Measurements from ENCODE around the gene ADAMTSL1. TPM values are rescaled to one million over a fixed set of nuclear protein-coding genes. Genes with fewer than 3 reads are reported as not detected.

The ADAMTSL1 gene
- total RNA-seq, 1 experiment from 2014 or later = 1.2 TPM

- Histone ChIP-seq H2BK20ac (ENCODE audit: low read depth, low read length, poor library complexity, severe bottlenecking) (no peak overlapping the region), H3K79me2 (ENCODE audit: insufficient read depth, low read length) (no peaks in the 10 kb centered on the region), H2AK5ac (ENCODE audit: insufficient read length, low read length) (no peak overlapping the region), H3K4me1 (ENCODE audit: insufficient read depth, low read length) (peaks cover 4% of the 10 kb centered on the region; the same call in 1 of the 2 replicates), H3K56ac (ENCODE audit: insufficient read length, low read depth, low read length) (no peak overlapping the region), H2AFZ (ENCODE audit: low read length) (no peak overlapping the region), H2BK12ac (ENCODE audit: insufficient read length, low read depth, low read length) (no peak overlapping the region), H3K4ac (ENCODE audit: low read depth, low read length) (no peak overlapping the region), H3K23me2 (ENCODE audit: insufficient read length, low read depth, low read length, poor library complexity, severe bottlenecking) (no peaks in the 10 kb centered on the region), H2BK120ac (ENCODE audit: low read depth, low read length, poor library complexity, severe bottlenecking) (no peak overlapping the region), H3K27ac (ENCODE audit: insufficient read length, low read depth, low read length) (no peak overlapping the region), H3K27me3 (ENCODE audit: insufficient read depth, low read length) (no peaks in the 10 kb centered on the region), H3T11ph (ENCODE audit: low read length) (no peak overlapping the region), H4K20me1 (ENCODE audit: control insufficient read depth, insufficient read depth, insufficient read length) (no peaks in the 10 kb centered on the region), H3K79me1 (ENCODE audit: insufficient read depth, low read depth, low read length, poor library complexity, severe bottlenecking) (no peaks in the 10 kb centered on the region), H3K4me2 (ENCODE audit: insufficient read depth, insufficient read length, low read length) (no peak overlapping the region), H4K91ac (ENCODE audit: insufficient read length, low read depth, low read length) (no peak overlapping the region), H4K8ac (replicated peaks; ENCODE audit: insufficient read length, low read depth, low read length) (no peak overlapping the region), H2BK15ac (ENCODE audit: low read depth, low read length) (no peak overlapping the region), H3K18ac (ENCODE audit: insufficient read length, low read depth, low read length) (no peak overlapping the region), H4K5ac (ENCODE audit: insufficient read length, low read depth, low read length) (no peak overlapping the region), H3K23ac (ENCODE audit: insufficient read length, low read depth, low read length) (no peak overlapping the region), H3K9me3 (ENCODE audit: control insufficient read depth, low read depth, low read length) (no peaks in the 10 kb centered on the region), H3K14ac (ENCODE audit: insufficient read depth, low read length) (no peak overlapping the region), H2BK5ac (ENCODE audit: insufficient read length, low read length) (no peak overlapping the region), H3K9ac (ENCODE audit: extremely low read depth, insufficient read length, low read length) (no peak overlapping the region)
- Mint-ChIP-seq H3K27ac (no peak overlapping the region), H3K4me3 (no peak overlapping the region), H3K36me3 (ENCODE audit: insufficient read depth in 1 of 3, low read depth in 3 of 3) (no peaks in the 10 kb centered on the region), H3K4me1 (peaks cover 11 to 15% of the 10 kb centered on the region in 2 experiments), H3K27me3 (ENCODE audit: low read depth) (no peaks in the 10 kb centered on the region), H3K9me3 (peaks cover 0 to 1% of the 10 kb centered on the region in 2 experiments; a peak in 2 of 5 replicates)
- WGBS (ENCODE audit: extremely low coverage, insufficient read length, low lambda C conversion rate) = no CpG with 5 or more reads among the region's 1 CpG
- DNase-seq = no peak
- TF ChIP-seq CTCF (conservative IDR thresholded peaks at IDR 0.05) = no peak
Observed at GRCh38 chr9:18864516-18864915, 390.6 kb downstream of the ADAMTSL1 start.

Data from H9 (cell line).